Ishikawa (cell line): ENCODE results near the gene TNFSF15.

Source experiments
- CEBPB ChIP-seq: IDR thresholded peaks from 2 replicates; pipeline ENCODE4 v1.6.1; 2012
- CREB1 ChIP-seq: IDR thresholded peaks from 2 replicates; pipeline ENCODE4 v1.6.1; 2012; ENCODE audit warnings: low read depth
- EGR1 ChIP-seq: IDR thresholded peaks from 2 replicates; pipeline ENCODE4 v1.6.1; 2012
- EP300 ChIP-seq: IDR thresholded peaks from 2 replicates; pipeline ENCODE4 v1.6.1; 2012; ENCODE audit warnings: borderline replicate concordance
- FOXM1 ChIP-seq: IDR thresholded peaks from 2 replicates; pipeline ENCODE4 v1.6.1; 2012; ENCODE audit warnings: low read depth, borderline replicate concordance
- MAX ChIP-seq: IDR thresholded peaks from 2 replicates; pipeline ENCODE4 v1.6.1; 2012
- NFIC ChIP-seq: IDR thresholded peaks from 2 replicates; pipeline ENCODE4 v1.6.1; 2012
- RAD21 ChIP-seq: IDR thresholded peaks from 2 replicates; pipeline ENCODE4 v1.6.1; 2012; ENCODE audit warnings: low read depth
- REST ChIP-seq: IDR thresholded peaks from 2 replicates; pipeline ENCODE4 v1.6.1; 2012; ENCODE audit warnings: low read depth, mild to moderate bottlenecking
- TAF1 ChIP-seq: IDR thresholded peaks from 2 replicates; pipeline ENCODE4 v1.6.1; 2012; ENCODE audit warnings: low read depth, mild to moderate bottlenecking
- TCF12 ChIP-seq: IDR thresholded peaks from 2 replicates; pipeline ENCODE4 v1.6.1; 2012; ENCODE audit warnings: low read depth
- TEAD4 ChIP-seq: IDR thresholded peaks from 2 replicates; pipeline ENCODE4 v1.6.1; 2012
- YY1 ChIP-seq: IDR thresholded peaks from 2 replicates; pipeline ENCODE4 v1.6.1; 2012; ENCODE audit warnings: low read depth
- ZBTB7A ChIP-seq: IDR thresholded peaks from 2 replicates; pipeline ENCODE4 v1.6.1; 2012; ENCODE audit warnings: low read depth
- TF ChIP-seq, protein P1 (sequence below): IDR thresholded peaks from 2 replicates; pipeline ENCODE4 v1.6.1; 2012

The TNFSF15 gene

DNA sequence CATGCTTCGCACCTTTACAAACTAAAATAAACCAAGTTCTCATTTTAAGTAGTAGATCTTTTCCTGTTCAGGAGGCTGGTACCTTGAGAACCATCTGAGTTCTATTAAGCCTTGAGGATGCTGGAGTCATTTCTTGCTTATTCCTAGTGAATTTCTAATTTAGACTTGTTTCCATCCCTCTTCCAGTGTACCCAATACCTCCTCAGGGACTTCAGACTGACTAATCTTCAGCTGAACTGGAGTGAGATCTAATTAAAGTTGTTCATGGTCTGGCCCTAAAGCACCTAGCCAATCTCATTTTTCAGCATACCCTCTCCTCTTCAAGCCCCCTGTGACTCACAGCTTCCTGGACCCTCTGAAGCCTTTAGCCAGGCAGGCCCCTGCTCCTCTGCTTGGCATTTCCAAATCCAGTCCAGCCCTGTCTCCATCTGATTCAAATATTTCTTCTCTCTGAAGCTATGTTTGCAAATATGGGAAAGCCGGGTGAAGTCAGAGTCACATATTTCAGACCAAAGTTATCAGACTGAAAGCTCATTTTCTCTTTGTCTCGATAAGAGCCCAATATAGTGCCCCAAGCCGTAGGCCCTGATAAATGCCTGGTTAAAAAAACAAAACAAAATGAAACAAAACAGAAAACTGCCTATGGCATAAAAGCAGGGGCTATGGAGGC lies 19.4 kb upstream of the TNFSF15 start:
- no peak for TF ChIP-seq TEAD4
- no peak for TF ChIP-seq MAX
- no peak for TF ChIP-seq EGR1
- no peak for TF ChIP-seq EP300
- TF ChIP-seq ZBTB7A, result no peak
- TF ChIP-seq TAF1, result no peak
- TF ChIP-seq, protein P1, sequence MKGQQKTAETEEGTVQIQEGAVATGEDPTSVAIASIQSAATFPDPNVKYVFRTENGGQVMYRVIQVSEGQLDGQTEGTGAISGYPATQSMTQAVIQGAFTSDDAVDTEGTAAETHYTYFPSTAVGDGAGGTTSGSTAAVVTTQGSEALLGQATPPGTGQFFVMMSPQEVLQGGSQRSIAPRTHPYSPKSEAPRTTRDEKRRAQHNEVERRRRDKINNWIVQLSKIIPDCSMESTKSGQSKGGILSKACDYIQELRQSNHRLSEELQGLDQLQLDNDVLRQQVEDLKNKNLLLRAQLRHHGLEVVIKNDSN, result no peak
- TF ChIP-seq RAD21, result no peak
- TF ChIP-seq TCF12, result no peak
- TF ChIP-seq CEBPB, result no peak
- TF ChIP-seq YY1, result no peak
- no peak for TF ChIP-seq NFIC
- TF ChIP-seq FOXM1, result no peak
- TF ChIP-seq REST, result no peak
- no peak for TF ChIP-seq CREB1

DNA sequence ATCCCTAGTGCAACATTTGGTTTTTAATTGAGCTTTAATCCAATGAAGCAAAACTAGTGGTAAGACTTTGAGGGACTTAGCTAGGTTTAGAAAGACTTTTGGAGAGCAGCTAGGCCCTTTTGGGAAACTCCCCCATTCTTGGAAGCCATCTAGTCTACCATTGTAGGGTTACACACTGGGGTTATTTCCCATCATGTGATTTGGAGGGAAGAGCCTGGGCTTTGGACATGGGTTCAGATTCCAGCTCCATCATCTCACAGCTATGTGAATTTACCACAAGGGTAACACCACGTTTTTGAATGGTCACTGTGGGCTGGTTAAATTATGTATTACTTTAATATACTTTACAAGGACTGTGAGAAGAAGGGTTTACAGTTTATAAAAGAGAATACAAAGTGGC lies 18.3 kb upstream of the TNFSF15 start:
- no peak for TF ChIP-seq EGR1
- no peak for TF ChIP-seq TAF1
- no peak for TF ChIP-seq FOXM1
- no peak for TF ChIP-seq CREB1
- TF ChIP-seq TEAD4, result no peak
- TF ChIP-seq EP300, result no peak
- no peak for TF ChIP-seq TCF12
- no peak for TF ChIP-seq REST
- TF ChIP-seq NFIC, result no peak
- TF ChIP-seq, protein P1, result no peak
- TF ChIP-seq YY1, result no peak

DNA sequence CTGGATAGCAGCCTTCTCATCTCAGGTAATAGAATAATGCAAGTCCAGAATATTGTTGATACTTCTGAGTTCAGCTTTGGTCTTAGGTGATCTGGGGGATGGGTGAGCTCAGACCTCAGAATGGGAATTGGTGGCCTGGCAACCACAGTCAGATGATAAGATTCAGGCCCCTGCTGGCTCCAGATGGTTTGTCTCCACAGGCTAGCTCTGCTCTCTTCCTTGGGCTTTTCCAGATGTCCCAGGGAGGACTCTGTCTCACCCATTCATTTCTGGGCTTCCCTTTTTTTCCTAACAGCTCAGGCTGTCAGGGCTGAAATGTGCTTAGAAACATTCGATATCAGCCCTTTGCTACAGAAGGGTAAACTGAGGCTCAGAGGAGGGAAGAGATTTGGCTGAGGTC lies 17.6 kb upstream of the TNFSF15 start:
- TF ChIP-seq CEBPB (no peak), EP300 (no peak)

GRCh38 chr9:114822708-114823107 lies 16.9 kb upstream of the TNFSF15 start:
- TF ChIP-seq ZBTB7A (no peak), CEBPB (no peak), YY1 (no peak), TEAD4 (no peak)

DNA sequence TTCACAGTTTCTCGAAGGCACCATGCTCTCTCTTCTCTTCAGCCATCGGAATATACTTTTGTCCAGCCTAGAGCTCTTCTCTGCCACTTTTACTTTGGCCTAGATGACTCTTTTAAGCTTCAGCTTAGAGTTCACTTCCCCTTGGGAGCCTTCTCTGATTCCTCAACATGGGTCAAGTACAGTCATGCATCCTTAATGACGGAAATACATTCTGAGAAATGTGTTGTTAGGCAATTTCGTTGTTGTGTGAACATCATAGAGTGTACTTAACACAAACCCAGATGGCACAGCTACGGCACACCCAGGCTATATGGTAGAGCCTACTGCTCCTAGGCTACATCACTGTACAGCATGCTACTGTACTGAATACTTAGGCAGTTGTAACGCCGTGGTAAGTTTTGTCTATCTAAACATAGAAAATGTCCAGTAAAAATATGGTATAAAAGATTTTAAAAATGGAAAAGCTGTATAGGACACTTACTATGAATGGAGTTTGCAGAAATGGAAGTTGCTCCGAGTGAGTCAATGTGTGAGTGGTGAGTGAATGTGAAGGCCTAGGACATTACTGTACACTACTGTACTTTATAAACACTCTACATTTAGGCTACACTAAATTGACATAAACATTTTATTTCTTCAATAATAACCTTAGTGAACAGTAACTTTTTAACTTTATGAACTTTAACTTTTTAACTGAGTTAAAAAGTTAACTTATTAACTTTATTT lies 15.1 kb upstream of the TNFSF15 start:
- TF ChIP-seq REST (no peak), NFIC (no peak), YY1 (no peak), EGR1 (no peak), TEAD4 (no peak), FOXM1 (no peak), TCF12 (no peak)
